HG03060 (cell line): ENCODE results near the gene PIP5K1A.
"Not testable (repeated sequence)": the region's sequence is repeated elsewhere in the genome, so short reads cannot be mapped to it uniquely, and the experiment has no call there.

ENCODE experiments used
- ATAC-seq: cut with Tn5 transposase; IDR thresholded peaks from one replicate; pipeline ENCODE4 v1.9.1; 2021; ENCODE audit warnings: low read depth, moderate number of reproducible peaks; ENCODE audit not compliant: unreplicated experiment

Gene PIP5K1A, protein sequence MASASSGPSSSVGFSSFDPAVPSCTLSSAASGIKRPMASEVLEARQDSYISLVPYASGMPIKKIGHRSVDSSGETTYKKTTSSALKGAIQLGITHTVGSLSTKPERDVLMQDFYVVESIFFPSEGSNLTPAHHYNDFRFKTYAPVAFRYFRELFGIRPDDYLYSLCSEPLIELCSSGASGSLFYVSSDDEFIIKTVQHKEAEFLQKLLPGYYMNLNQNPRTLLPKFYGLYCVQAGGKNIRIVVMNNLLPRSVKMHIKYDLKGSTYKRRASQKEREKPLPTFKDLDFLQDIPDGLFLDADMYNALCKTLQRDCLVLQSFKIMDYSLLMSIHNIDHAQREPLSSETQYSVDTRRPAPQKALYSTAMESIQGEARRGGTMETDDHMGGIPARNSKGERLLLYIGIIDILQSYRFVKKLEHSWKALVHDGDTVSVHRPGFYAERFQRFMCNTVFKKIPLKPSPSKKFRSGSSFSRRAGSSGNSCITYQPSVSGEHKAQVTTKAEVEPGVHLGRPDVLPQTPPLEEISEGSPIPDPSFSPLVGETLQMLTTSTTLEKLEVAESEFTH

GRCh38 chr1:151198254-151199127 is at the start of gene PIP5K1A:
PIP5K1A (plus strand) TSS chr1:151198552; CDS start chr1:151198997, 445 bp downstream.
- peak; percentile 87 for ATAC-seq

DNA sequence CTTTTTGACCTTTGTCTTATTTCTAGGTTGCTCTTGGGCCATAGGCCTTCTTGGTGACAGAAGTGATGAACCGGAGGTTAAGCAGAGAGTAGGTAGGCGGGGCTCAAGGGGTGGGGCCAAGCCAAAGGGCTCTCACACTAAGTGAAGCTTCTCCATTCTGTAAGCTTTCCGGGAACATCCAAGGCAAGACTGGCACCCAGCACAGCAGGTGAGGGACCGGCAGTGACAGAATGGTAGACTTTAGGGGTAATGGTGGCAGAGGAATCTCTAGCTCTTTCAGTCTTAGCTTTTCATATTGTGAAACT is 41.9 kb upstream of the PIP5K1A start, which contains the start of gene TNFAIP8L2:
Gene TNFAIP8L2, plus strand, starts transcription at position 135 of the 305 bp plus-strand sequence. CDS start 2,049 bp downstream, outside the sequence.
- ATAC-seq: no peak

DNA sequence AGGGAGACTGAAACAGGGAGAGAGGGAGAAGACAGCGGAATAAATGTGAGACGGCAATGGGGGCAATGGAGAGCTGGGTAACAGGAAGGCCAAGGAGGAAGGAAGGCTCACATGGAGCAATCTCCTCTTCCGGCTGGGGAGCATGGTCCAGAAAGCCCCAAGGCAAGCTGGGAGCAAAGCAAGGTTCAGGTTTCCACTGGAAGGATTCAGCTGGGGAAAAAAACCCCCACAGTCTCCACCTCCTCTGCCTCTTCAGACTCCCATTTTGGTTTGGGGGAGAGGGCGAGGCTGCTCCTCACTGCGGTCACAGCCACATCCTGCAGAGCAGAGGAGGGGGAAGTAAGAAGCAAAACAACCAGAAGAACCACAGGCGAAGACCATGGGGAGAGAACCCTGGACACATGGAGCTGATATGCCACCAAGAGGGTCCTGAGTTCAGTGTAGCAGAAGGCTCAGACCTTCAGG is 41.3 kb upstream of the PIP5K1A start:
- no peak for ATAC-seq

GRCh38 chr1:151158326-151158725 is 40.0 kb upstream of the PIP5K1A start:
- no peak for ATAC-seq

DNA sequence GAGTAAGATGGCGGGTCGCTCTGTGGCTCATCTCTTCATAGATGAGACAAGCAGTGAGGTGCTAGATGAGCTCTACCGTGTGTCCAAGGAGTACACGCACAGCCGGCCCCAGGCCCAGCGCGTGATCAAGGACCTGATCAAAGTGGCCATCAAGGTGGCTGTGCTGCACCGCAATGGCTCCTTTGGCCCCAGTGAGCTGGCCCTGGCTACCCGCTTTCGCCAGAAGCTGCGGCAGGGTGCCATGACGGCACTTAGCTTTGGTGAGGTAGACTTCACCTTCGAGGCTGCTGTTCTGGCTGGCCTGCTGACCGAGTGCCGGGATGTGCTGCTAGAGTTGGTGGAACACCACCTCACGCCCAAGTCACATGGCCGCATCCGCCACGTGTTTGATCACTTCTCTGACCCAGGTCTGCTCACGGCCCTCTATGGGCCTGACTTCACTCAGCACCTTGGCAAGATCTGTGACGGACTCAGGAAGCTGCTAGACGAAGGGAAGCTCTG is 39.6 kb upstream of the PIP5K1A start:
- no peak for ATAC-seq

DNA sequence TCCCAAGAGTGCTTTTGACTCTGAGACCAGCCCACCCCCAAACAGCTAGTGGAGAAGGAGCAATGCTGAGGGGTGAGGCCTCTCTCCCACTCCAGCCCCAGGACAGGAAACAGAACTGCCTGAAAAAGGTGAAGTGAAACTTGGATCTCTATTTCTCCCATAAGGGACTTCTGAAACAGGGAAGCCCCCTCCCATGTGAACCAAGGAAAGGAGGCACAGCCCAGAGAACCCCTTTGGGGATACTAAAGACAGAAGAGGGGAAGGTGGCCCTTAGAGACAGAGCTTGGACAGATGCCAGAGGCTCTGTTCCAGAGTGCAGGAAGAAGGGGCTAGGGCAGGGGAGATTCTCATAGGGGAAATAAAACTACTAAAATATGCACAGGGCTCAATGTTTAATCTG is 39.0 kb upstream of the PIP5K1A start:
- ATAC-seq: no peak

GRCh38 chr1:151164732-151165280 is 33.5 kb upstream of the PIP5K1A start:
- no peak for ATAC-seq

GRCh38 chr1:151165281-151165737 is 33.0 kb upstream of the PIP5K1A start:
- no peak for ATAC-seq

DNA sequence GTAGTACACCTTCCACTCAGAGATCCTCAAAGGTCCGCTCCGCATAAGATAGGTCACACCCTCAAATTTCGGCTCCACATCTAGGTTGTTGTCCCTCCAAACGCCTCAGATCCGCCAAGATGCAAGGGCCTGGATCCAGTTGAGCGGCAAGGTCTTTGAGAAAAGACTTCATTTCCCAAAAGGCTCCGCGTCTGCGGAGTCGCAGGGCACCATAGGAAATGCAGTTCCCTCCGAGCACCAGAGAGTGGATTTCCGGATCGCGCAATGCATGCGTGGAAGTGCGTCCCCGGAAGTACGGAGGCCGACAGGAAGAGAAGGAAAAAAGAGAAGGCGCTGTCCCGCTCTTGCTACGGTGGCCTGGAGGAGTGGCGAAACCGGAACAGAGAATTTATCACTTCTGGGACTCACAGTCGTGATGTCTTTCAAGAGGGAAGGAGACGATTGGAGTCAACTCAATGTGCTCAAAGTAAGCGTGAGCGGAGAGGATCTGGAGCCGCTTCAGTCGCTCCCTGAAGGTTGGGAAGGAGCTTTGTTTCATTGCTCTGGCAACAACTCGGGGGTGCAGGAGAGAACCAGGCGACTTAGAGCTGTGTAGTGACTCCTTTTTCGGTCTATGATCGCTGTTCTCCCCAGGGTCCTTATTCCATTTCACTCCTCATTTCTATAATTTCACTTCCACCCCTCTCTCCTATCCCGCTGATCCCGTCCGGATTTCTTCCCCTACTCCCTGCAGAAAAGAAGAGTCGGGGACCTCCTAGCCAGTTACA is 32.4 kb upstream of the PIP5K1A start, which contains the start of the genes LYSMD1 and SCNM1:
Gene LYSMD1, minus strand, starts transcription at position 165 of the 767 bp plus-strand sequence. CDS start 644 bp downstream, outside the sequence.
Gene SCNM1, plus strand, starts transcription at position 407 of the 767 bp plus-strand sequence. Its CDS starts 9 bp downstream, at position 416.
- ATAC-seq: peak; percentile 80

DNA sequence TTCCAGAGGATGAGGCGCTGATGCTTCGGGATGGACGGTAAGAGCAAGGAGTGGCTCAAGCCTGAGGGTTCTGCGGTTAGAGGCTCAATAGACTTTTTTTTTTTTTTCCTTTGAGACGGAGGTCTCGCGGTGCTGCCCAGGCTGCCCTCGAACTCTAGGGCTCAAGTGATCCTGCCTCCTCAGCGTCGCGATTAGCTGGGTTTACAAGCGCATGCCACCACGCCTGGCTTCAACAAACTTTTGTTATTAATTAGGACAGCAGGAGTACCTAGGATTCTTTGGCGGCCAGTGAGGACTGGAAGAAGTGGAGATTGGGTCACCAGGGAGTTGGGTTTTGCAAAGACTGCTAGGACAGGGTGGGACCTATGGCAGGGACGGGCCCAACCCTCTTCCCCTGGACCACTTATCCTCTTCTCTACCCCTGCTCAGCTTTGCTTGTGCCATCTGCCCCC is 31.8 kb upstream of the PIP5K1A start:
- ATAC-seq: no peak

- no peak for ATAC-seq
These were observed 31.2 kb upstream of the PIP5K1A start for GRCh38 chr1:151167116-151167515.

DNA sequence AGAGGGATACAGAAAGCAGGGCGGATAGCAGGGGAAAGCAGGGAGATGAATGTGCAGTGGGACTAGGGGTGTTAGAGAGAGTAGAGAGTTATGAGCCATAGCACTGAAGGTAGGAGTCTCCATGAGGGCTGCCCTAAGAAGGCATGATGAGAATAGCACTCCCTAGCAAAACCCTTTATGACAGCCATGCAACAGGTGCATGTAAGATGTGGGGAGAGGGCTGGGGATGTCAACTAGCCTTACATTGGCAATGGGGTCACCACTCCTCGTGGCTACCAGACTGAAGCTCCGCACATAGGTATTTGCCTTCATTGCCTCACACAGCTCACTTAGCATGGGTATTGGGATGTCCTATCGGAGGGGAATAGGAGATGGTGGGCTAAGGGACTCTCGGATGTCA is 27.2 kb upstream of the PIP5K1A start:
- no peak for ATAC-seq

- no peak for ATAC-seq
These were observed 23.2 kb upstream of the PIP5K1A start for GRCh38 chr1:151175041-151175741.

GRCh38 chr1:151175863-151176262 is 22.5 kb upstream of the PIP5K1A start, which contains the start of gene TMOD4:
TMOD4 (minus strand) TSS chr1:151175981; CDS start chr1:151174875, 1,106 bp downstream.
- ATAC-seq: no peak

DNA sequence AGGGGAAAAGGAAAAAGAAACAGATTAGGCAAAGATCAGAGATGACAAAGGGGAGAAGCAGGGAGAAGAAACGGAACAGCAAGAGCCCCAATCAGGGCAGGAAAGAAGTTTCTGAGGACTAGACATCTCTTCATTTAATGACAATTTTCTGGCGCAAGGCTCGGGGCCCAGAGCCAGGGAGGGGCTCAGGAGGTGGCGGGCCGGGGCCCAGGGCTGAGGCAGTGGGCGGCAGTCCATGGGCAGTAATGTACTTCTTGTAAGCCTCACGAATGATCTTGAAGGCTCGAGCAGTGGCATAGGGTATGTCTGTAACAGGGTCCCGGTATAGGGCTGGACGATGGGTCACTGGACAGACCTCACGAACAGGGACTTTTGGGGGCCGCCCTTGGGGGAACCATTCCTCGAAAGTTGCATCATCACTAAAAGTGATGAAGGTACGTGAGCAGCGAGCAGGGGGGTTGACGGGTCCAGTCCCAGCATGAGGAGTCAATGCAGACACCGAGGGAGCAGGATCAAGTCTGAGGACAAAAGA is 21.8 kb upstream of the PIP5K1A start:
- ATAC-seq: no peak

GRCh38 chr1:151184211-151184610 is 14.1 kb upstream of the PIP5K1A start:
- no peak for ATAC-seq

DNA sequence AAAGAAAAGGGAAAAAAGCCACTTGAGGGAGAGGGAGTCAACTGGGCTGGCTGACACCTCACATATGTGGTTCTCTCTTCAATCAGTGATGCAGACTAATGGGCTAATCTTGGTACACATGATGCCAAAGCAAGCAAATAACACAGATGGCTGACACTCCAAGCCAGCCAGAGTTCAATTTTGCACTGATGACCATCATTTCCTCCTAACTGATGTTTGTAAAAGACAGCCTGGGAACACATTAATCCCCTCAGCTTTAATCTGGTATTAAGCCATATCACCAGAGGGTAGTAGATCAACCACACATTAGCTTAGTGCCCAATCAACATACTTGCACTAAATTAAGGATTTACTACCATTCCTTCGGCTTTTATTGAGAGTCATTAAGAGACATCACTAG is 11.1 kb upstream of the PIP5K1A start:
- no peak for ATAC-seq

DNA sequence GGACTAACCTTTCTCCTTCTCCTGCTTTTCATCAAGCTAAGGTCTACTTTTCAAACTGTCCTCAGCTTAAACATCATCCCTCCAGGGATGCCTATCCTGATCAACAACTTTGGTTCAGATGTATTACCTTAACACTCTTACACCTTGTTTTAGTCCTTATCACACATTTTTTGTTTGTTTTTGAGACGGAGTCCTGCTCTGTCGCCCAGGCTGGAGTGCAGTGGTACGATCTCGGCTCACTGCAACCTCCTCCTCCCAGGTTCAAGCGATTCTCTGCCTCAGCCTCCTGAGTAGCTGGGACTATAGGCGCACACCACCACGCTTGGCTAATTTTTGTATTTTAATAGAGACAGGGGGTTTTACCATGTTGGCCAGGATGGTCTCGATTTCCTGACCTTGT is 9.7 kb upstream of the PIP5K1A start:
- not testable (repeated sequence) for ATAC-seq
